IMR-90 (cell line): ENCODE measurements around the gene ZNF579. TPM values are rescaled to one million over a fixed set of nuclear protein-coding genes. Genes with fewer than 3 reads are reported as not detected.

Experiments used
- ATAC-seq: fragments of 200-7000 bp; cut with Tn5 transposase; 2 replicates; pipeline ENCODE4 v1.9.1; 2020; ENCODE audit warnings: low read depth, mild to moderate bottlenecking, moderate library complexity
- BruUV-seq: library from RNA; stranded (reverse); fragments of 400-500 nt; replicated peaks from 2 replicates; lab custom pipeline; 2021; lab: Mats Ljungman, UMichigan
- CTCF ChIA-PET: fragments of 300-600 bp; formaldehyde crosslinking; extraction: SDS; loops from one replicate; lab custom pipeline; 2021; ENCODE audit warnings: antibody characterized with exemption; lab: Yijun Ruan, JAX
- POLR2A ChIA-PET: fragments of 300-600 bp; sonication (Branson Sonifier 250); formaldehyde crosslinking; loops from one replicate; lab custom pipeline; 2022; ENCODE audit warnings: antibody characterized with exemption; ENCODE audit not compliant: unreplicated experiment; lab: Charles Lee
- DNase-seq: peaks from one replicate; pipeline ENCODE4 v3.0.0; 2013
- H2AFZ ChIP-seq: replicated peaks from 2 replicates; pipeline ENCODE3; 2013; ENCODE audit warnings: low read length, mild to moderate bottlenecking; ENCODE audit not compliant: poor library complexity
- H2AK5ac ChIP-seq: 2 replicates; pipeline ENCODE4 v1.6.1; 2013; ENCODE audit warnings: low read depth, low read length, inconsistent platforms
- H2AK9ac ChIP-seq: replicated peaks from 2 replicates; pipeline ENCODE3; 2013; ENCODE audit warnings: mild to moderate bottlenecking, low read depth, low read length, moderate library complexity; ENCODE audit not compliant: poor library complexity
- H2BK120ac ChIP-seq: 2 replicates; pipeline ENCODE4 v1.6.1; 2013; ENCODE audit warnings: low read depth, low read length, inconsistent platforms
- H2BK15ac ChIP-seq: 3 replicates; pipeline ENCODE4 v1.6.1; 2013; ENCODE audit warnings: low read depth, low read length, inconsistent platforms
- H2BK20ac ChIP-seq: 2 replicates; pipeline ENCODE4 v1.6.1; 2013; ENCODE audit warnings: low read depth, mild to moderate bottlenecking, inconsistent platforms, low read length, moderate library complexity
- H2BK5ac ChIP-seq: 2 replicates; pipeline ENCODE4 v1.6.1; 2013; ENCODE audit warnings: mild to moderate bottlenecking, low read depth, low read length, inconsistent platforms; ENCODE audit not compliant: poor library complexity, severe bottlenecking
- H3K14ac ChIP-seq: replicated peaks from 2 replicates; pipeline ENCODE4 v1.6.1; 2013; ENCODE audit warnings: low read depth, low read length, inconsistent platforms
- H3K18ac ChIP-seq: 2 replicates; pipeline ENCODE4 v1.6.1; 2013; ENCODE audit warnings: low read depth, low read length, control low read depth
- H3K23ac ChIP-seq: 2 replicates; pipeline ENCODE4 v1.6.1; 2013; ENCODE audit warnings: low read depth, low read length, inconsistent platforms
- H3K27ac ChIP-seq: 2 replicates; pipeline ENCODE4 v1.5.1; 2013; ENCODE audit warnings: mild to moderate bottlenecking, control low read depth, low read length; ENCODE audit not compliant: insufficient read depth
- H3K27me3 ChIP-seq: 2 replicates; pipeline ENCODE4 v1.6.1; 2013; ENCODE audit warnings: low read length; ENCODE audit not compliant: control insufficient read depth, insufficient read depth
- H3K36me3 ChIP-seq: 2 replicates; pipeline ENCODE4 v1.6.1; 2013; ENCODE audit warnings: low read length, mixed read lengths; ENCODE audit not compliant: control insufficient read depth, insufficient read depth
- H3K4ac ChIP-seq: 2 replicates; pipeline ENCODE4 v1.6.1; 2013; ENCODE audit warnings: low read depth, low read length, inconsistent platforms
- H3K4me1 ChIP-seq: 2 replicates; pipeline ENCODE4 v1.6.1; 2013; ENCODE audit warnings: low read length, mixed read lengths; ENCODE audit not compliant: control insufficient read depth, insufficient read depth
- H3K4me2 ChIP-seq: 2 replicates; pipeline ENCODE4 v1.6.1; 2013; ENCODE audit warnings: low read depth, mild to moderate bottlenecking, control low read depth, low read length, moderate library complexity
- H3K4me3 ChIP-seq: 2 replicates; pipeline ENCODE4 v1.5.1; 2013; ENCODE audit warnings: low read depth, mild to moderate bottlenecking, control low read depth, low read length, moderate library complexity; ENCODE audit not compliant: insufficient read depth
- H3K56ac ChIP-seq: 2 replicates; pipeline ENCODE4 v1.6.1; 2013; ENCODE audit warnings: low read length, inconsistent platforms; ENCODE audit not compliant: insufficient read depth; ENCODE audit errors: extremely low read depth
- H3K79me1 ChIP-seq, 2 experiments: 2 replicates each; pipeline ENCODE4 v1.6.1; 2013; ENCODE audit warnings: low read length in 2 of 2, inconsistent platforms in 1 of 2, low read depth in 1 of 2
- H3K9ac ChIP-seq: 2 replicates; pipeline ENCODE4 v1.6.1; 2013; ENCODE audit warnings: low read depth, low read length, control low read depth
- H3K9me1 ChIP-seq: 2 replicates; pipeline ENCODE4 v1.6.1; 2013; ENCODE audit warnings: low read length, inconsistent platforms; ENCODE audit not compliant: insufficient read depth
- H3K9me3 ChIP-seq: 2 replicates; pipeline ENCODE4 v1.6.1; 2013; ENCODE audit warnings: low read length; ENCODE audit not compliant: control insufficient read depth, insufficient read depth
- H4K20me1 ChIP-seq: 2 replicates; pipeline ENCODE4 v1.6.1; 2013; ENCODE audit warnings: low read length, inconsistent platforms; ENCODE audit not compliant: insufficient read depth
- H4K5ac ChIP-seq: 2 replicates; pipeline ENCODE4 v1.6.1; 2013; ENCODE audit warnings: mild to moderate bottlenecking, low read depth, low read length, control low read depth
- H4K8ac ChIP-seq, 2 experiments: 2 replicates each; pipeline ENCODE4 v1.6.1; 2013; ENCODE audit warnings: low read depth in 2 of 2, low read length in 2 of 2, control low read depth in 1 of 2, inconsistent platforms in 1 of 2
- H4K91ac ChIP-seq: 2 replicates; pipeline ENCODE4 v1.6.1; 2013; ENCODE audit warnings: low read depth, low read length, inconsistent platforms; ENCODE audit not compliant: insufficient read depth
- FOS ChIP-seq: fragments of 150-350 bp; IDR thresholded peaks from 2 replicates; pipeline ENCODE4 v1.6.1; 2016; ENCODE audit warnings: low read depth, low read length
- MAFK ChIP-seq: IDR thresholded peaks from 2 replicates; pipeline ENCODE4 v1.6.1; 2012; ENCODE audit warnings: low read depth, low read length, improper control_type of control experiment
- NFE2L2 ChIP-seq: fragments of 150-350 bp; IDR thresholded peaks from 2 replicates; pipeline ENCODE4 v1.6.1; 2016; ENCODE audit warnings: low read depth, mild to moderate bottlenecking, low read length
- POLR2A ChIP-seq: IDR thresholded peaks from 2 replicates; pipeline ENCODE4 v1.6.1; 2012; ENCODE audit warnings: mild to moderate bottlenecking, low read depth, low read length
- RAD21 ChIP-seq: IDR thresholded peaks from 2 replicates; pipeline ENCODE4 v1.6.1; 2012; ENCODE audit warnings: low read length, improper control_type of control experiment
- RCOR1 ChIP-seq: IDR thresholded peaks from 2 replicates; pipeline ENCODE4 v1.6.1; 2012; ENCODE audit warnings: mild to moderate bottlenecking, low read length, improper control_type of control experiment; ENCODE audit not compliant: insufficient replicate concordance
- USF2 ChIP-seq: fragments of 150-350 bp; IDR thresholded peaks from 2 replicates; pipeline ENCODE4 v1.6.1; 2017; ENCODE audit warnings: mild to moderate bottlenecking, antibody characterized with exemption, low read length, low read depth
- WGBS, 2 experiments: methylation state at CpG; one replicate each; pipeline versions ENCODE4 v1.1.5 to v1.1.7; 2013; ENCODE audit warnings: missing lambda C conversion rate in 2 of 2; ENCODE audit not compliant: insufficient read length in 1 of 2; ENCODE audit errors: extremely low coverage in 2 of 2; 5-methylcytosine and 5-hydroxymethylcytosine counted together
- dilution Hi-C: fragments of 300-500 bp; cut with HindIII; formaldehyde crosslinking; loops from one replicate; pipeline ENCODE4 v1.14.3; 2018; ENCODE audit warnings: low sequenced_read_pairs; ENCODE audit not compliant: unreplicated experiment
- in situ Hi-C: fragments of 300-500 bp; cut with MboI; formaldehyde crosslinking; loops from 3 replicates; pipeline ENCODE4 v1.14.3; 2019; ENCODE audit warnings: low sequenced_read_pairs, inconsistent platforms, mixed read lengths
- intact Hi-C: fragments of 100-400 bp; cut with micrococcal nuclease; formaldehyde crosslinking; loops from 2 replicates; pipeline ENCODE4 v1.10.0; 2022
- polyA plus RNA-seq, 3 experiments: library from polyadenylated mRNA; depleted of rRNA; stranded (reverse); fragments of >200 nt; gene quantifications; 2 replicates each; pipeline ENCODE4 v1.2.3, GENCODE V29; 2012; ENCODE audit warnings: low replicate concordance in 1 of 3
- total RNA-seq: library from RNA; depleted of rRNA; stranded (reverse); fragments of >200 nt; gene quantifications from 2 replicates; pipeline ENCODE4 v1.2.3, GENCODE V29; 2012

ZNF579 gene
- total and polyA plus RNA-seq, 2 of the 4 experiments (the other 2 are of a cell fraction), result 0.54 to 9.0 TPM

GRCh38 chr19:55585658-55586339 lies 5.2 kb upstream of the ZNF579 start:
- no peaks in the 10 kb centered on the region for H3K27me3 ChIP-seq
- CTCF ChIA-PET, result interaction anchor here (1.4 kb wide), 1 partner anchor 119 kb away, joined by 3 read pairs; no protein-coding TSS in a partner anchor
- in situ Hi-C loops (no loop called here), dilution Hi-C loops (no loop called here), intact Hi-C loops (no loop called here)
- no peak for TF ChIP-seq POLR2A
- TF ChIP-seq RCOR1, result no peak
- TF ChIP-seq MAFK, result no peak
- TF ChIP-seq FOS, result no peak
- peak; percentile 61 for TF ChIP-seq USF2
- TF ChIP-seq NFE2L2, result no peak
- no peak for TF ChIP-seq RAD21
- no peaks in the 10 kb centered on the region for H4K20me1 ChIP-seq
- no peak overlapping the region for H3K56ac ChIP-seq
- WGBS, 2 experiments, result 6% methylated on average over 21 of the region's 36 CpGs; no CpG with 5 or more reads in 1 of the 2 experiments
- H3K9me3 ChIP-seq, result no peaks in the 10 kb centered on the region
- peak overlapping the region; percentile 95 for H2AFZ ChIP-seq
- H4K5ac ChIP-seq, result peak overlapping the region; percentile 94
- peak overlapping the region; percentile 88 for H3K14ac ChIP-seq
- H3K9me1 ChIP-seq, result peaks cover 10% of the 10 kb centered on the region
- H3K23ac ChIP-seq, result peak overlapping the region; percentile 62
- peak overlapping the region; percentile 45 for H3K18ac ChIP-seq
- H3K4me2 ChIP-seq, result peak overlapping the region; percentile 92
- peak overlapping the region; percentile 16; the same call in 1 of the 3 replicates for H2BK15ac ChIP-seq
- peak overlapping the region; percentile 22 for H2AK9ac ChIP-seq
- peak overlapping the region; percentile 76 for H3K27ac ChIP-seq
- peak overlapping the region; percentile 43 for H3K9ac ChIP-seq
- BruUV-seq, result no TSS peak
- peak overlapping the region; percentile 22 for H2BK5ac ChIP-seq
- DNase-seq (peak; percentile 63), ATAC-seq (peak; percentile 88)
- H3K36me3 ChIP-seq, result no peaks in the 10 kb centered on the region
- POLR2A ChIA-PET, result interaction anchor here (0.6 kb wide), 1 partner anchor 14 kb away, joined by 3 read pairs; the partner anchor contains the start of gene FIZ1
- H2AK5ac ChIP-seq, result peak overlapping the region; percentile 32; the same call in 1 of the 2 replicates
- peaks cover 14% of the 10 kb centered on the region for H3K4me1 ChIP-seq
- peak overlapping the region; percentile 88 for H3K4ac ChIP-seq
- H2BK120ac ChIP-seq, result peak overlapping the region; percentile 73; the same call in 1 of the 2 replicates
- peak overlapping the region; percentile 34 for H3K4me3 ChIP-seq
- peak overlapping the region; percentile 74 to 95 for H4K8ac ChIP-seq
- H2BK20ac ChIP-seq, result peak overlapping the region; percentile 59; the same call in 1 of the 2 replicates
- H4K91ac ChIP-seq, result peak overlapping the region; percentile 66
- peaks cover 0 to 12% of the 10 kb centered on the region in 2 experiments; a peak in 2 of 4 replicates for H3K79me1 ChIP-seq
